ENCODE results near the gene GLT1D1.

GLT1D1 gene

GRCh38 chr12:129009833-129010622 is 156.8 kb downstream of the GLT1D1 start:
- DNase-seq, result no peak

GRCh38 chr12:129016159-129016558 is 162.9 kb downstream of the GLT1D1 start:
- no peak for DNase-seq

- no peak for DNase-seq
Observed at GRCh38 chr12:129025055-129025454, 171.8 kb downstream of the GLT1D1 start.

GRCh38 chr12:129028844-129029243 is 175.6 kb downstream of the GLT1D1 start:
- no peak for DNase-seq

Measured in midbrain (tissue), 1 donor.